HG03159 (cell line): ENCODE data around the gene MYO5A.

ENCODE experiments used
- ATAC-seq: cut with Tn5 transposase; IDR thresholded peaks from one replicate; pipeline ENCODE4 v1.9.1; 2021; ENCODE audit warnings: mild to moderate bottlenecking, moderate library complexity; ENCODE audit not compliant: unreplicated experiment

MYO5A gene

GRCh38 chr15:52378746-52379394 lies 149.8 kb downstream of the MYO5A start:
- peak; percentile 61 for ATAC-seq

GRCh38 chr15:52370010-52370409 lies 158.7 kb downstream of the MYO5A start:
- ATAC-seq = no peak

- ATAC-seq = no peak
Observed at GRCh38 chr15:52369455-52369854, 159.2 kb downstream of the MYO5A start.

GRCh38 chr15:52369030-52369429 lies 159.7 kb downstream of the MYO5A start:
- no peak for ATAC-seq

GRCh38 chr15:52368402-52368801 lies 160.3 kb downstream of the MYO5A start:
- ATAC-seq = no peak

GRCh38 chr15:52362497-52362896 lies 166.2 kb downstream of the MYO5A start:
- no peak for ATAC-seq

- ATAC-seq = no peak
Observed at GRCh38 chr15:52361975-52362494, 166.6 kb downstream of the MYO5A start.

- no peak for ATAC-seq
Observed at GRCh38 chr15:52361494-52361893, 167.2 kb downstream of the MYO5A start.

GRCh38 chr15:52360229-52361203 lies 168.2 kb downstream of the MYO5A start:
- no peak for ATAC-seq

GRCh38 chr15:52359722-52360121 lies 169.0 kb downstream of the MYO5A start:
- no peak for ATAC-seq

- no peak for ATAC-seq
Observed at GRCh38 chr15:52357949-52358348, 170.7 kb downstream of the MYO5A start.

- ATAC-seq = no peak
Observed at GRCh38 chr15:52352086-52352485, 176.6 kb downstream of the MYO5A start.

GRCh38 chr15:52351206-52351908 lies 177.3 kb downstream of the MYO5A start:
- no peak for ATAC-seq

- ATAC-seq = no peak
Observed at GRCh38 chr15:52350423-52350822, 178.3 kb downstream of the MYO5A start.

GRCh38 chr15:52349052-52349700 lies 179.5 kb downstream of the MYO5A start:
- ATAC-seq = no peak

GRCh38 chr15:52348056-52348745 lies 180.5 kb downstream of the MYO5A start:
- no peak for ATAC-seq

GRCh38 chr15:52344592-52344991 lies 184.1 kb downstream of the MYO5A start:
- no peak for ATAC-seq

GRCh38 chr15:52343831-52344230 lies 184.8 kb downstream of the MYO5A start:
- ATAC-seq = no peak

GRCh38 chr15:52340093-52340492 lies 188.6 kb downstream of the MYO5A start:
- no peak for ATAC-seq

GRCh38 chr15:52338891-52339290 lies 189.8 kb downstream of the MYO5A start:
- no peak for ATAC-seq
